Limb (tissue), 2 donors: ENCODE results near the gene HDAC4.

Source experiments
- DNase-seq, 2 donors: peaks; one replicate each; pipeline ENCODE4 v3.0.0-alpha.2; 2016; ENCODE audit errors: extremely low spot score in 2 of 2

HDAC4 gene

DNA sequence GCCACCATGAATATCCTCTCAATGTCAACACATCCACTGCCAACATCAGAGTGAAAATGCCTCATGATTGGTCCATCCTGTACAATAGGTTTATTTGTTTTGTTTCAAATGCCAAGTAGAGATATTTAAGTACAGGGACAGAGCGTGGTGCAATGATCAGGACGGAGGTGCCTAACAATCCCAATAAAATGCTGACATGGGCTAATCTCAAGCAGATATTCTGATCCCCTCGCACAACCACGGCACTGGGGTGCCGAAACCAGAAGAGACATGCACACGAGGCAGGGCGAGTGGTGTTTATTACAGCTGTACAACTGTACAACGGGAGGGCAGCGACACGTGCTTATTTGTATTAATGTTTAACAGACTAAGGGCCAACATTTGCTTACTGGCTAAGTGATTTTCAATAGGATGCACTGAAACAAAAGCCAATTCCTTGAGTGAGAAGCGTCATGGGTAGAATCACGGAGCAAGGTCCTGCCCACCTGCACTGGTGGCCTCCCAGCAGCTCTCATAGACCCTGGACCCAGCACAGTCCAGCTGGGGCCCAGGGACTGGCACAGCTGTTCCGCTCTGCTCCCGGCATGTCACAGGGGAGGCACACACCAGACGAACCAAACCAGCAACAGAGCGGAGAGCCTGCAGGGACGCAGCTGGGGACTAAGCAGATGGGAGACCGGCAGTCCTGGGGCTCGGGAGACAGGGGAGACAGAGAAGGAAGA, 101.4 kb downstream of the HDAC4 start:
- no peak for DNase-seq

DNA sequence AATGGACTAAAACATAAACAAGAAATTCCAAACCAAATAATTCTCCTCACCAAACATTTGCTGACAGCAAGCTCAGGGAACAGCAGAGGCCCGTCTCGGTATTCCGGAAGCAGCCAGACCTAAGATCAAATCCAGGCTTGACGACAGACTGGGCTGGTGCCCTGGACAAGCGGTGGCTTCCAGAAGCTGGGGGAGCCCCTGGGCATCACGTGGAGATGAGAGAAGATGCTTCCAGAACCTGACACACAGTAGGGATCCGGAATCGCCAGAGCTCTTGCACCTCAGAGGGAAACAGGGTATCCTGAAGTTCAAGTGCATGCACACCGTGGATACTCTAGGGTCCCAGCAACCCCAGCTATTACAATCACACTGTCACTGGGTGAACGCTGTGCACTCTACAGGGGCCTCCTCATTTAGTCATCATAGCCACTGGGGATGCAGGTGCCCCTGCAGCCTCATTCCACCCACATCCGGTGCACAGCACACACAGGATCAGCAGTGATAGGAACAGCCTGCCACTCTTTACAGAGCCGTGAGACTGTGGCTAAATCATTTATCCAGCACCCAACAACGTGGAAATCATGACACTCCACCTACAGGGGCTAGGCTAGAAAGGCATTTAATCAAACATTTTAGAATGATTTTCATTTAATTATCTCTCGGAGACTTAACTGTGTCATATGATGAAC, 102.6 kb downstream of the HDAC4 start:
- no peak for DNase-seq

DNA sequence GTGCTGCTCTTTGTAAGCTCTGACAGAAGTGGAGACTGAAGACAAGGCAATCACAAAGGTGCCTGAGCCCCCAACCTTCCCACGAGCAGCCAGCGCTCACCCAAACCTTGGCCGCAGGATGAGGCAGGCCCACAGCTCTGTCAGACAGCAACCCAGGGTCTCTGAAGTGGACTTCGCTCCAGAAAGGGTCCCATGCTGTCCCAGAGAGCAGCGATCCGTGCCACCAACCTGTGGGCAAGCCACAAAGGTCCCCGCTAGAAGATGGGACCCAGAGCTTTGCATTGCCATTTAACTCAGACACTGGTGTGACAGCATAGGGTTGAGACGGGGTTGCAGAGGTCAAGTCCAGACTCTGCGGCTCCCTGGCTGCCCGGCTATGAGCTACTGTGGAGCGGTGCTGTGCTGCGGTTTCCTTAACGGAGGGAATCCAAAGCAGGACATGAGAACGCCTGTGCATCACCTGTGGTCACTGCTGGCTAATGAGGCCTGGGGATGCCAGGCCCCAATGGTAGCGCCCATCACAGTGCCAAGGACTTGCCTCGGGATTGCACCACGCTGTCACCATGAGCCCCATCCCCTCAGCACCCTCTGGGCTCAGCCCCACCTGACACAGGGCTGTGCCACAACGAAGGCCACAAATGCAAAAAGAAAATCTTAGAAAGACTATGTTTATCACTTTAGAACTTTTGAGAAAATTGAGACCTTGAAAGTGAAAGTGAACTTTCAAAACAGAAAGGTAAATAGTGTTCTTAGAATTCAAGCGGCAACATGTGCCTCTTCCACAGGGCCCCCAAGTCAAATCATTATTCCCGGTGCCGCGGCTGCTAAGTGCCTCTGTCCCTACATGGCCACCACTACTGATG, 103.4 kb downstream of the HDAC4 start:
- DNase-seq = no peak

DNA sequence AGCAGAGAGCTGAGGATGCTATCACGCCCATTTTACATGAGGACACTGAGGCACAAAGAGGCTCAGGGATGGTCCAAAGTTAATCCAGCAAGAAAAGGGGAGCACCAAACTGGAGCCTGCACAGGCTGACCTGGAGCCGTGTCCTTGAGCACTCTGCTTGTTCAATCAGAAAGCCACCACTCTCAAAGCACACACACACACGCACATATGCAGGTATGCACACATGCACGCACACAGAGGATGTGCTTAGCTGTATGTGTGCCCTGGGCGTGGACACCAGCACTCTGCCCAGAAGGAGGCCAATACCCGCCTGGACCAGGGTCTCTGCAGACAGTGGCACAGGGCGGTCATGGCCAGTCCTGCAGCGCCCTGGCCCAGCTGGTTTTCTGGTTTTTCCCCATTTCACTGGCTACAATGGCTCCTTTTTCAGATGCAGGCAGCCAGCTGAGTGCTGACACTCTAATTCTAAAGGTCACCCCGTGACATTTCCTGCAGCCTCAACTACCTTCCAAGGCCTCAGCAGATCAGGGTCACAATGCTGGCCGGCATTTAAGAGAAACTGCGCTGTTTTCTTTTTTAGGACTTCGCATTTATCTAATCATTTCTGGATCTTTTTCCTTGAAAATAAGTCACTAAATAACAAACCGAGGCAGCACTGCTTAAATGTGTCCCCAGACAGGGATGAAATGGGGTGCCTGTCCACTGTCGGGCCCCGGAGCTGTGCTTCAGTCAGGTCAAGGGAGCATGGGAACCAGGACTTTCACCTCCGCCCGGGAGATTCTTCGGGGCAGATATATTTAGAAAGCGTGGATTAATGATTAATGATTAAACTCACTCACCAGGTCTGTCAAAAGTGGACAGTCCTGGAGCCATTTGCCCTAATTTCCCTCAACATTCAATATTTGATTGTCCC, 104.5 kb downstream of the HDAC4 start:
- DNase-seq = no peak

- DNase-seq = no peak
Measured at GRCh38 chr2:239295377-239296019, 105.3 kb downstream of the HDAC4 start.

DNA sequence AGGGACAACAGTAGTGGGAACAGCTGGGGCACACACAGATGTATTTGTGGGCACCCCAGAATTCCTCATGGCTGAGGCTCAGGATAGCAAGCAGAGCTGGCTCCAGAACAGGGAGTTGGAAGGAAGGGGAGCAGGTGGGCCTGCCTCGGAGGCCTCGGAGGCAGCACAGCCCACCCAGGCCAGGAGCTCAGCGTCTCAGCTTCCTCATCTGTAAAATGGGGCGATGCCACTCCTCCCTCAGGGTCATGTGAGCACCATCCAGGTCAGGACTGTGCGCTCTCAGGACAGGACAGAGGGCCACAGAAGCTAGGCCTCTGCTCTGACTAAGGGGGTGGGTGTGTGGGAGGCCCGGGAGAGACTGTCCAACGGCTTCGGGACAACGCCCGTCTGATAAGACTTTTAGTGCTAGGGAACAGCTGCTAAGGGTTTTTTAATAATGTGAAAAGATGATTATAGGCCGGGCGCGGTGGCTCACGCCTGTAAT, 106.2 kb downstream of the HDAC4 start:
- no peak for DNase-seq

DNA sequence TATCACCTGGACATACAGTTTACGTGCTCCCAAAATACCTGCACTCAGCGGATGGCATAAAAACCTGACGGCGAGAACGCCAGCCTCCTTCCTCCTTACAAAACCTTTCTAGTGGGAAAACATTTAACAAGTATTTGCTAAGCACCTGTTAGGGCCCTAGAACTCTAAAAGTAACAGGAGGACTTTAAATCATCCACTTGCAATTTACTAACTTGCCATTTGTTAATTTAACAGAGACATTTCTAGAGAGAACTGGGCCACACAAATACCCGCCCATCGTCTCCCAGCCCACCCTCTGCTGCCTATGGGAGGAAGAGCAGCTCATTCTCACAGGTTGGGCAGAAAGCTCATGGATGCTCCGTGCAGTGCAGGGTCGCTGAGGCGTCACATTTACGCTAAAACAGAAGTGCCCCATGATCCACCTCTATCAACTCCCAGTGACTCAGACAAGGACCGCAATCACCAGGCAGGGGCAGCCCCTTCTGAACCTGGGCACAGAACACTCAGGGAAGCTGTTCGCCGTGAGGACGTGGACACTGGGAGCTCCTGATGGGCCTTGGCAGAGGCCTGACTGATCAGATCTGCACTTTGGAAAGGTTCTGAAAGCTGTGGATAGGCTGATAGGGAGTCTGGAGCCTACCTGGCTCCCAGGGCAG, 106.9 kb downstream of the HDAC4 start:
- no peak for DNase-seq

DNA sequence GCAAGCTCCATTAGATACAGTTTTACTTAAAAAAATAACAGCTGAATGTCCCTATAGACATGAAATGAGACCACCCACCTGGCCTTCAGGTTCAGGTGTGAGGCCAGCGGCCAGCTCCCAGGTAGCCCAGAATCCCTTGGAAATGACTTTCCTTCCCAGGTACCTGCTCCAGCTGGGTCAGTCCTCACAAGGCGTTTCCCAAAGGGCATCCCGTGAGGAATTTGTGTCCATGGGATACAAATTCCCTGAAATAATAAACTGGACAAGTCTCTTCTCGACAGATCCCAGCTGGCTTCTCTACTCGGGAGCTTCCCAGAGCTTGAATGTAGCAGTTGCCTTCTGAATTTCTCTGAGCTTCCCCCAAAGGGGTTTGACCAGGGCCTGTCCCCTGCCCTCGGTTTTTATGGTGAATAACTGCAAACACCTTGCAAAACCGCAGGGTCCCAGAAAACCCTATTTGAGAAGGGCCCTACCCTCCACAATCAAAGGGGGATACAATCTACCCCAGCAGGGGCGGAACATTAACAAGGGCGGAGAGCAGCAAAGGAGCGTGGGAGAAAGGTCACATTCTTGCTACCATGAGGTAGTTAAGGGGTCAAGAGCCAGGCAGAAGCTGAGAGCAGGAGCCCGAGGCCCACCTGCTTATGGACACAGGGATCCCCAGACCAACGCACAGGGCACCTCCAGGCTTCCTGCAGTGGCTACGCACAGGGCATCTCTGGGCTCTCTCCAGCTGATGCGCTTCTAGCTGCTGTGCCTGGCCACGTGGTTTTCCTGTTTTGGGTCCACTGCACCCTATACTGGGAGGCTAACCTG, 107.7 kb downstream of the HDAC4 start:
- DNase-seq = no peak

DNA sequence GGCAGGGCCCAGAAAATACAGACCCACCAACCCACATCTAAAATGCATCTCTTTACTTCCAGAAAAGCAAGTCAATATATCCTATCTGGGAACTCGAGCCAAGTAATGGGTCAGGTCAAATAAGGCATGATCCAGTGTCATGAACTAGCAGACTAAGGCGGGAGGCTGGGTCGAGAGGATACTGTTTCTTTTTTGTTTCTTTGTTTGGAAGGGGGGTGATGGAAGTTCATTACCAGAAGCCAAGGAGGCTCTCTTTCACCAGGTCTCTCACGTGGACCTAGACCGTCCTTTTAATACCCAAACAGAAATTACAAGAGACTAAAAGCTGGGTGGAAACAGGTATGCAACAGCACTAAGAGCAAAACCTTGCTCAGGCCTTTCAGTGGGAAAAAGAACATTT, 108.3 kb downstream of the HDAC4 start:
- no peak for DNase-seq

- DNase-seq = no peak
Measured at GRCh38 chr2:239291475-239292350, 109.1 kb downstream of the HDAC4 start.

DNA sequence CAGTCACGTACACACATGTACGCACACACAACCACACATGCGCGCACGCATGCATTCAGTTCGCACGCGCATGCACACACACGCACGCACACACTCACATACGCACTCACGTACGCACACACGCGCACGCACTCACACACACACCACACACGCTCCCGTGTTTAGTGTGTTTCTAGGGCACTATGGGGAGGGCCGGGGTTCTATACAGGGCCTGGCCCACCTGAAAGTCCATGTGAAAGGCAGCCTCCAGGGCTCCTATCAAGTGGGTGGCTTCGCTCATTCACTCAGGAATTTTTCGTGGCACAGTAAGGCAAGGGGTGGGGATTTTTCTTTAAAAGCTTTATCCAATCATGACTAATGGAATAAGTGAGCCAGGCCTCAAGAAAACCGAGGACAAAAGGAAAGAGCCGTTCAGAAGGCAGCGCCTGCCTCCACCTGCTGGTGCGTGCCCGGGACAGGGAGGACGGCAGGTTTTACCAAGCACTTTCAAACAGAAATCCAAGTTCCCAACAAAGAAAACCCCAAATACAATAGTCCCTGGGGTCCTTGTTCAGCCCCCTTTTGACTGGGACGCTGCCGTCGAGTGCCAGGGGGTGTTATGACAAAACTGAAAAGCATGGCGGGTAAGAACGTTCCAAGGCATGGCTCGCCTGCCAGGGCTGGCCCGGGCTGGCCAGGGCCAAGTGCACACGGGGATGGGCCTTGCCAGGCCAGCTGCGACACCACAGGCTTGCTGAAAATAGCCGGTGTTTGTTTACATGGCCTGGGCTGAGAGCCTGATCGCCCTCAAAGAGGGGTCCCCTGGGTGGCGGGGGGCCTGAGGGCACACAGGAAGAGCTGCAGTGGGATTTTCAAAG, 110.0 kb downstream of the HDAC4 start:
- no peak for DNase-seq

- DNase-seq = no peak
Measured at GRCh38 chr2:239289545-239289944, 111.3 kb downstream of the HDAC4 start.

GRCh38 chr2:239288951-239289511, 111.8 kb downstream of the HDAC4 start:
- no peak for DNase-seq

DNA sequence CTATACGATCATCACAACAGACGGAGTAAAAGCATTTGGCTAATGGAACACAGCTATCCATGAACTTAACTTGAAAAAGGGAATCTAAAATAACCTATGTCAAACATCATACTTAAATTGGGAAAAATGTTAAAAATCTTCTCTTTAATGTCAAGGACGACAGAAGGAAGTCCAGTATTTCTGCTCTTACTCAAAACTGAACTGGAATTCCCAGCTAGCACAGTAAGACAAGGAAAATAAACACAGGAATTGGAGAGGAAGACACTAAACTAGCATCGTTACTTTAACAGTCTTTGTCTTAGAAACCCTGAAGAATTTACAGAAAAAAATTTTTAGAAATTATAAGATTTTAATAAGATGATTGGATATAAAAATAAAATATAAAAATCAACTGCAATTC, 112.6 kb downstream of the HDAC4 start:
- no peak for DNase-seq

DNA sequence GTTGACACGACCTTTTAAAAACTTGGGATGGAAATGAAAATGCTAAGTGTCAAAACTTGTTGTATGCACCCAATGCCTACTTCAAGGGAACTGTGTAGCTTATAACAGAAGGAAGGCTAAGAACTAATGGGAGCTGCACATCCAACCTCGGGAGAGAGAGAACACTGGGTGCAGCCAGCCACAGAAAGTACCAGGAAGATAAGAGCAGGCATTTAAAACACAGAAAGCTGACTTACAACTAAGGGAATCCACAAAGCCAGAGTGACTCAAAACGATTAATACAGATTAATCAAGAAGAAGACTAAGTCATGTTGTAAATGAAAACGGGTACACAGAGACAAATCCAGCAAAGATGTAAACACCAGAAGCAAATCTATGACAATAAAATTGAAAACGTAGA, 113.4 kb downstream of the HDAC4 start:
- DNase-seq = no peak

DNA sequence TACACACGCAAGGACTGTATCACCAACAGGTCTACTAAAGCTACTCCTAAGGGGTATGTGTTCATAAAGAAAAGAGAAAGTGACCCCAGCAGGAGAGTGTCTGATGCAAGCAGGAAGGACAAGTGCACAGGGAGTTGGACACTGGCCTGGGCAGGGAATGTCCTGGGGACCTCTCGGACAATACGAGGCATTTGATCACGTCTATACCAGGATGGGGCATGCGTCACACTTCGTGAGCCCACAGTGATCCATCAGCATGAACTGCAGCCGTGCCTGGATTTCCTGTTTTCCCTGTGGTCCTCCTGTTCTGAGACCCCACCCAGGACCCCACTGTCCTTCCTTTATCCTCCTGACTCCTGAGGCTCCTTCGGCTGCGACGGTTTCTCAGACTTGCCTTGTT, 113.9 kb downstream of the HDAC4 start:
- DNase-seq = no peak

GRCh38 chr2:239285932-239286230, 114.9 kb downstream of the HDAC4 start:
- no peak for DNase-seq
